HepG2 (cell line): ENCODE data around the gene ATRN. TPM values are rescaled to one million over a fixed set of nuclear protein-coding genes. Genes with fewer than 3 reads are reported as not detected.

ENCODE experiments used
- ATAC-seq: fragments of 200-7000 bp; cut with Tn5 transposase; 3 replicates; pipeline ENCODE4 v1.9.1; 2020; ENCODE audit warnings: mild to moderate bottlenecking, moderate library complexity
- BruUV-seq: library from RNA; stranded (reverse); fragments of 400-500 nt; replicated peaks from 2 replicates; lab custom pipeline; 2021; lab: Mats Ljungman, UMichigan
- CTCF ChIA-PET: fragments of 300-600 bp; formaldehyde crosslinking; extraction: SDS; loops from one replicate; lab custom pipeline; 2021; ENCODE audit warnings: low total read pairs, inconsistent platforms, low intra/inter-chr PET ratio; lab: Yijun Ruan, JAX
- POLR2A ChIA-PET: fragments of 350-600 bp; sonication (Branson Sonifier 250); formaldehyde crosslinking; loops from one replicate; lab custom pipeline; 2020; ENCODE audit warnings: antibody characterized with exemption, inconsistent platforms; lab: Yijun Ruan, JAX
- DNase-seq: peaks from one replicate; pipeline ENCODE4 v3.0.0-alpha.2; 2015; ENCODE audit warnings: low spot score
- FAIRE-seq: peaks from 3 replicates; lab custom pipeline; 2011; peaks lifted over from hg19 to GRCh38; lab: Jason Lieb, UNC
- H2AFZ ChIP-seq: one replicate; pipeline ENCODE4 v1.6.1; 2011; ENCODE audit warnings: low read length, inconsistent platforms
- H3K27ac ChIP-seq: fragments of 300-600 bp; 3 replicates; pipeline ENCODE4 v1.8.0; 2011; ENCODE audit warnings: mixed run types, mild to moderate bottlenecking, mixed read lengths, low read length, inconsistent platforms; ENCODE audit not compliant: insufficient read depth; ENCODE audit errors: extremely low read length
- H3K27me3 ChIP-seq, 2 experiments: fragments of 200-600 bp in 1 of 2; 2 replicates in 1 of 2; 3 replicates in 1 of 2; pipeline versions ENCODE4 v1.6.0 to v1.8.0; 2011; ENCODE audit warnings: low read length in 2 of 2, mild to moderate bottlenecking in 2 of 2, moderate library complexity in 2 of 2, inconsistent platforms in 1 of 2; ENCODE audit not compliant: insufficient read depth in 2 of 2, control insufficient read depth in 1 of 2
- H3K36me3 ChIP-seq, 2 experiments: fragments of 200-600 bp in 1 of 2; replicated peaks in 1 of 2; 2 replicates in 1 of 2; 3 replicates in 1 of 2; pipeline versions ENCODE4 v1.5.1 to v1.8.0; 2011; ENCODE audit warnings: low read length in 2 of 2, inconsistent platforms in 1 of 2; ENCODE audit not compliant: insufficient read depth in 2 of 2, control insufficient read depth in 1 of 2
- H3K4me1 ChIP-seq: 2 replicates; pipeline ENCODE4 v1.5.1; 2012; ENCODE audit warnings: low read length, inconsistent platforms; ENCODE audit not compliant: insufficient read depth
- H3K4me2 ChIP-seq: 2 replicates; pipeline ENCODE4 v1.6.0; 2011; ENCODE audit warnings: low read depth, low read length, inconsistent platforms
- H3K4me3 ChIP-seq, 3 experiments: fragments of 200-600 bp in 1 of 3; sonication (generic), shearing (Covaris generic) in 1 of 3; replicated peaks in 1 of 3; 2 replicates each; pipeline ENCODE4 v1.5.1; 2011 to 2016; ENCODE audit warnings: low read length in 3 of 3, inconsistent platforms in 2 of 3, low read depth in 2 of 3, mild to moderate bottlenecking in 2 of 3, control low read depth in 1 of 3, mixed read lengths in 1 of 3; ENCODE audit not compliant: insufficient read depth in 1 of 3
- H3K79me2 ChIP-seq: one replicate; pipeline ENCODE4 v1.6.1; 2011; ENCODE audit warnings: low read length, inconsistent platforms; ENCODE audit not compliant: insufficient read depth
- H3K9ac ChIP-seq: 2 replicates; pipeline ENCODE4 v1.6.0; 2011; ENCODE audit warnings: mild to moderate bottlenecking, low read depth, low read length, inconsistent platforms; ENCODE audit not compliant: insufficient read depth
- H3K9me3 ChIP-seq: 2 replicates; pipeline ENCODE4 v1.5.1; 2012; ENCODE audit warnings: mild to moderate bottlenecking, low read length
- H4K20me1 ChIP-seq: 2 replicates; pipeline ENCODE4 v1.6.0; 2011; ENCODE audit warnings: inconsistent platforms, mild to moderate bottlenecking, low read length, moderate library complexity; ENCODE audit not compliant: insufficient read depth
- CEBPB ChIP-seq: IDR thresholded peaks from 2 replicates; pipeline ENCODE4 v1.6.1; 2011; ENCODE audit warnings: low read depth, low read length, improper control_type of control experiment, borderline replicate concordance
- DR1 ChIP-seq: sonication (generic); formaldehyde crosslinking; IDR thresholded peaks from 2 replicates; pipeline ENCODE4 v1.8.0; 2021; ENCODE audit warnings: mild to moderate bottlenecking, missing genetic modification reagents, inconsistent platforms
- GTF3A ChIP-seq: sonication (generic); formaldehyde crosslinking; conservative IDR thresholded peaks from 2 replicates; pipeline ENCODE4 v1.4.0; 2020; ENCODE audit warnings: mild to moderate bottlenecking, missing genetic modification reagents
- HES4 ChIP-seq: sonication (generic); formaldehyde crosslinking; IDR thresholded peaks from 2 replicates; pipeline ENCODE4 v1.9.0; 2021; ENCODE audit warnings: mild to moderate bottlenecking, missing genetic modification reagents, borderline replicate concordance
- PHF8 ChIP-seq: sonication (generic); formaldehyde crosslinking; IDR thresholded peaks from 2 replicates; pipeline ENCODE4 v1.5.0; 2020; ENCODE audit warnings: missing genetic modification reagents
- YEATS2 ChIP-seq: sonication (generic); formaldehyde crosslinking; IDR thresholded peaks from 2 replicates; pipeline ENCODE4 v1.4.0; 2020; ENCODE audit warnings: missing genetic modification reagents, borderline replicate concordance
- ZC3H4 ChIP-seq: sonication (generic); formaldehyde crosslinking; IDR thresholded peaks from 2 replicates; pipeline ENCODE4 v1.4.0; 2020; ENCODE audit warnings: missing genetic modification reagents, borderline replicate concordance
- ZNF331 ChIP-seq: sonication (generic); formaldehyde crosslinking; IDR thresholded peaks from 2 replicates; pipeline ENCODE4 v1.4.0; 2020; ENCODE audit warnings: missing genetic modification reagents
- ZNF382 ChIP-seq: sonication (generic); formaldehyde crosslinking; IDR thresholded peaks from 2 replicates; pipeline ENCODE4 v1.5.0; 2020; ENCODE audit warnings: missing genetic modification reagents, mild to moderate bottlenecking, borderline replicate concordance
- ZNF766 ChIP-seq: sonication (generic); formaldehyde crosslinking; IDR thresholded peaks from 2 replicates; pipeline ENCODE4 v1.5.0; 2020; ENCODE audit warnings: missing genetic modification reagents, borderline replicate concordance
- WGBS: methylation state at CpG from one replicate; pipeline ENCODE4 v1.1.6; 2017; ENCODE audit warnings: low lambda C conversion rate; 5-methylcytosine and 5-hydroxymethylcytosine counted together
- in situ Hi-C: cut with HindIII; loops from 2 replicates; pipeline ENCODE4 v1.10.0; 2017; ENCODE audit warnings: low pct_unique_long_range_greater_than_20kb; ENCODE audit not compliant: extremely low pct_ligation_motif_present
- intact Hi-C: fragments of 100-400 bp; cut with micrococcal nuclease; formaldehyde crosslinking; loops from one replicate; pipeline ENCODE4 v1.10.0; 2022; ENCODE audit not compliant: unreplicated experiment
- polyA plus RNA-seq, 8 experiments: library from polyadenylated mRNA; depleted of rRNA in 3 of 8; stranded (reverse) in 7 of 8; unstranded in 1 of 8; fragments of >200 nt; fragmentation: Illumina TruSeq in 4 of 8; extraction: Trizol in 4 of 8; gene quantifications; 2 replicates each; pipeline versions ENCODE4 v1.2.1 to v1.2.3, GENCODE V29; 2011 to 2016; ENCODE audit warnings: low read depth in 4 of 8, missing spikeins in 1 of 8, mixed read lengths in 1 of 8; ENCODE audit not compliant: insufficient read depth in 1 of 8
- total RNA-seq, 5 experiments: library from RNA; depleted of rRNA; stranded (reverse); fragments of >200 nt; fragmentation: Illumina TruSeq; extraction: Trizol; gene quantifications; 2 replicates each; pipeline ENCODE4 v1.2.3, GENCODE V29; 2016; ENCODE audit warnings: low read depth in 1 of 5
- TF ChIP-seq, protein P1 (sequence below): sonication (generic); formaldehyde crosslinking; IDR thresholded peaks from 2 replicates; pipeline ENCODE4 v1.4.0; 2020; ENCODE audit warnings: missing genetic modification reagents
- TF ChIP-seq, protein P2 (sequence below): sonication (generic); formaldehyde crosslinking; conservative IDR thresholded peaks from 2 replicates; pipeline ENCODE4 v1.4.0; 2020; ENCODE audit warnings: missing genetic modification reagents
- TF ChIP-seq, protein P3 (sequence below): sonication (generic); formaldehyde crosslinking; IDR thresholded peaks from 2 replicates; pipeline ENCODE4 v1.5.0; 2020; ENCODE audit warnings: mild to moderate bottlenecking, low read depth, missing genetic modification reagents, borderline replicate concordance
- TF ChIP-seq, protein P4 (sequence below): sonication (generic); formaldehyde crosslinking; IDR thresholded peaks from 2 replicates; pipeline ENCODE4 v1.5.1; 2020; ENCODE audit warnings: missing genetic modification reagents, mild to moderate bottlenecking, borderline replicate concordance
- TF ChIP-seq, protein P5 (sequence below): sonication (generic); formaldehyde crosslinking; IDR thresholded peaks from 2 replicates; pipeline ENCODE4 v1.5.0; 2020; ENCODE audit warnings: missing genetic modification reagents

Gene ATRN
- total and polyA plus RNA-seq, 2 of the 13 experiments (the other 11 are each of a cell fraction or from before 2014, with no cell fraction given): 44.2 to 81.1 TPM

DNA sequence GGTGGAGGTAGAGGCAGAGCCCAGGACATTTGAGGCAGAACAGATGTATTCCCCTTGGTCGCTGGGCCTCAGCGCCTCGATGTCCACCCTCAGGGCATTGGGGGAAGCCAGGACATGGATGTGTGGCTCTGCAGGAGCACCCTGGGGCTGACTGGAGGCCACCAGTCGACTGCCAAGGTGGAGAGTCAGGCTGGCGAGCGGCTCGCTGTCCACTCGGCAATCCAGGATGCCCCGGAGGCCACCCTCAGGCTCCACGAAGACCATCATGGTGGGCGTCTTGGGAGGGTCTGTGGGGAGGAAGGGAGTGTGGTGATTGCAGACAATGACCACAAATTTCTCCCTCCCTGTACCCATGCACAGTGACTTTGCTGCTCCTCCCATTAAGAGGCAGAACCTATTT lies 219.2 kb downstream of the ATRN start (continued):
- TF ChIP-seq, protein P1, sequence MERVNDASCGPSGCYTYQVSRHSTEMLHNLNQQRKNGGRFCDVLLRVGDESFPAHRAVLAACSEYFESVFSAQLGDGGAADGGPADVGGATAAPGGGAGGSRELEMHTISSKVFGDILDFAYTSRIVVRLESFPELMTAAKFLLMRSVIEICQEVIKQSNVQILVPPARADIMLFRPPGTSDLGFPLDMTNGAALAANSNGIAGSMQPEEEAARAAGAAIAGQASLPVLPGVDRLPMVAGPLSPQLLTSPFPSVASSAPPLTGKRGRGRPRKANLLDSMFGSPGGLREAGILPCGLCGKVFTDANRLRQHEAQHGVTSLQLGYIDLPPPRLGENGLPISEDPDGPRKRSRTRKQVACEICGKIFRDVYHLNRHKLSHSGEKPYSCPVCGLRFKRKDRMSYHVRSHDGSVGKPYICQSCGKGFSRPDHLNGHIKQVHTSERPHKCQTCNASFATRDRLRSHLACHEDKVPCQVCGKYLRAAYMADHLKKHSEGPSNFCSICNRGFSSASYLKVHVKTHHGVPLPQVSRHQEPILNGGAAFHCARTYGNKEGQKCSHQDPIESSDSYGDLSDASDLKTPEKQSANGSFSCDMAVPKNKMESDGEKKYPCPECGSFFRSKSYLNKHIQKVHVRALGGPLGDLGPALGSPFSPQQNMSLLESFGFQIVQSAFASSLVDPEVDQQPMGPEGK (CRISPR knock-in tag): no peak
- no peak for TF ChIP-seq ZC3H4 (CRISPR knock-in tag)
- TF ChIP-seq, protein P2, sequence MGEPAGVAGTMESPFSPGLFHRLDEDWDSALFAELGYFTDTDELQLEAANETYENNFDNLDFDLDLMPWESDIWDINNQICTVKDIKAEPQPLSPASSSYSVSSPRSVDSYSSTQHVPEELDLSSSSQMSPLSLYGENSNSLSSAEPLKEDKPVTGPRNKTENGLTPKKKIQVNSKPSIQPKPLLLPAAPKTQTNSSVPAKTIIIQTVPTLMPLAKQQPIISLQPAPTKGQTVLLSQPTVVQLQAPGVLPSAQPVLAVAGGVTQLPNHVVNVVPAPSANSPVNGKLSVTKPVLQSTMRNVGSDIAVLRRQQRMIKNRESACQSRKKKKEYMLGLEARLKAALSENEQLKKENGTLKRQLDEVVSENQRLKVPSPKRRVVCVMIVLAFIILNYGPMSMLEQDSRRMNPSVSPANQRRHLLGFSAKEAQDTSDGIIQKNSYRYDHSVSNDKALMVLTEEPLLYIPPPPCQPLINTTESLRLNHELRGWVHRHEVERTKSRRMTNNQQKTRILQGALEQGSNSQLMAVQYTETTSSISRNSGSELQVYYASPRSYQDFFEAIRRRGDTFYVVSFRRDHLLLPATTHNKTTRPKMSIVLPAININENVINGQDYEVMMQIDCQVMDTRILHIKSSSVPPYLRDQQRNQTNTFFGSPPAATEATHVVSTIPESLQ (CRISPR knock-in tag): no peak
- TF ChIP-seq GTF3A (CRISPR knock-in tag): no peak
- TF ChIP-seq YEATS2 (CRISPR knock-in tag): no peak

DNA sequence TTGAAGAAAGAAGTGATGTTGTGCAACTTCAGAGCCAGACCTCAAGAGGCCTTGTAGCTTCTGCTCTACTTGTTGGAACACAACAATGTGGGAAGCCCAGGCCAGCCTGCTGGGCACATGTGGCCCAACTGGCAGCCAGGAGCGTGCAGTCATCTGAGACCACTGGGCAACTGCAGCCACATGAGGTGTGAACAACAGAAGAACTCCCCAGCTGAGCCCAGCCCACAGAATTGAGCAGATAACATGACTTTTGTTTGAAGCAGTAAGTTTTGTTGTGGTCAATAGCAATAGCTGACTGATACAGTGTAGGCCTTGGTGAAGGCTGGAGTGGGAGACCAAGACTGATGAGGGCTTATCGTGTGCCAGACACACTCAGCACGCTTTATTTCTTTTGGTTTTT lies 219.6 kb downstream of the ATRN start:
- in situ Hi-C loops (no loop called here), intact Hi-C loops (no loop called here)
- no peak overlapping the region for H3K4me2 ChIP-seq
- H3K27ac ChIP-seq: no peak overlapping the region
- H3K9ac ChIP-seq: no peak overlapping the region
- no peaks in the 10 kb centered on the region; the same call in 1 of the 2 replicates for H4K20me1 ChIP-seq
- H3K9me3 ChIP-seq: no peaks in the 10 kb centered on the region
- no peak for FAIRE-seq
- H3K79me2 ChIP-seq: no peaks in the 10 kb centered on the region
- no peak for ATAC-seq
- no peak for DNase-seq
- no peak overlapping the region for H2AFZ ChIP-seq
- H3K27me3 ChIP-seq: peaks cover 20 to 78% of the 10 kb centered on the region in 2 experiments; a peak in 4 of 5 replicates
- peaks cover 9% of the 10 kb centered on the region; the same call in 1 of the 2 replicates for H3K4me1 ChIP-seq
- CTCF ChIA-PET: no interaction called here
- POLR2A ChIA-PET: no interaction called here
- no peak overlapping the region for H3K4me3 ChIP-seq
- no peaks in the 10 kb centered on the region for H3K36me3 ChIP-seq
- no TSS peak for BruUV-seq
- WGBS: 70% methylated on average over 3 of the region's 3 CpGs
- TF ChIP-seq ZNF331 (CRISPR knock-in tag) (peak; percentile 95), CEBPB (peak; percentile 47; the same call in 1 of the 2 replicates), ZNF382 (no peak), DR1 (CRISPR knock-in tag) (no peak), ZNF766 (CRISPR knock-in tag) (no peak), PHF8 (CRISPR knock-in tag) (no peak), HES4 (CRISPR knock-in tag) (no peak)
- TF ChIP-seq, protein P3, sequence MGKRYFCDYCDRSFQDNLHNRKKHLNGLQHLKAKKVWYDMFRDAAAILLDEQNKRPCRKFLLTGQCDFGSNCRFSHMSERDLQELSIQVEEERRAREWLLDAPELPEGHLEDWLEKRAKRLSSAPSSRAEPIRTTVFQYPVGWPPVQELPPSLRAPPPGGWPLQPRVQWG (CRISPR knock-in tag): no peak
- TF ChIP-seq, protein P4, sequence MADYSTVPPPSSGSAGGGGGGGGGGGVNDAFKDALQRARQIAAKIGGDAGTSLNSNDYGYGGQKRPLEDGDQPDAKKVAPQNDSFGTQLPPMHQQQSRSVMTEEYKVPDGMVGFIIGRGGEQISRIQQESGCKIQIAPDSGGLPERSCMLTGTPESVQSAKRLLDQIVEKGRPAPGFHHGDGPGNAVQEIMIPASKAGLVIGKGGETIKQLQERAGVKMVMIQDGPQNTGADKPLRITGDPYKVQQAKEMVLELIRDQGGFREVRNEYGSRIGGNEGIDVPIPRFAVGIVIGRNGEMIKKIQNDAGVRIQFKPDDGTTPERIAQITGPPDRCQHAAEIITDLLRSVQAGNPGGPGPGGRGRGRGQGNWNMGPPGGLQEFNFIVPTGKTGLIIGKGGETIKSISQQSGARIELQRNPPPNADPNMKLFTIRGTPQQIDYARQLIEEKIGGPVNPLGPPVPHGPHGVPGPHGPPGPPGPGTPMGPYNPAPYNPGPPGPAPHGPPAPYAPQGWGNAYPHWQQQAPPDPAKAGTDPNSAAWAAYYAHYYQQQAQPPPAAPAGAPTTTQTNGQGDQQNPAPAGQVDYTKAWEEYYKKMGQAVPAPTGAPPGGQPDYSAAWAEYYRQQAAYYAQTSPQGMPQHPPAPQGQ (CRISPR knock-in tag): no peak
- TF ChIP-seq, protein P5, sequence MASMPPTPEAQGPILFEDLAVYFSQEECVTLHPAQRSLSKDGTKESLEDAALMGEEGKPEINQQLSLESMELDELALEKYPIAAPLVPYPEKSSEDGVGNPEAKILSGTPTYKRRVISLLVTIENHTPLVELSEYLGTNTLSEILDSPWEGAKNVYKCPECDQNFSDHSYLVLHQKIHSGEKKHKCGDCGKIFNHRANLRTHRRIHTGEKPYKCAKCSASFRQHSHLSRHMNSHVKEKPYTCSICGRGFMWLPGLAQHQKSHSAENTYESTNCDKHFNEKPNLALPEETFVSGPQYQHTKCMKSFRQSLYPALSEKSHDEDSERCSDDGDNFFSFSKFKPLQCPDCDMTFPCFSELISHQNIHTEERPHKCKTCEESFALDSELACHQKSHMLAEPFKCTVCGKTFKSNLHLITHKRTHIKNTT (CRISPR knock-in tag): no peak
